ENCODE measurements around the gene PAN3.

GRCh38 chr13:28246891-28247290 lies 108.5 kb downstream of the PAN3 start:
- TF ChIP-seq CTCF (IDR thresholded peaks at IDR 0.05; ENCODE audit: insufficient read depth, low read depth, low read length), result no peak
- no peak for TF ChIP-seq EZH2 (IDR thresholded peaks at IDR 0.05; ENCODE audit: insufficient read depth, low read length)

All from astrocyte (in vitro differentiated cells and primary cell).